Measurements from ENCODE around the gene GAS5.

DNA sequence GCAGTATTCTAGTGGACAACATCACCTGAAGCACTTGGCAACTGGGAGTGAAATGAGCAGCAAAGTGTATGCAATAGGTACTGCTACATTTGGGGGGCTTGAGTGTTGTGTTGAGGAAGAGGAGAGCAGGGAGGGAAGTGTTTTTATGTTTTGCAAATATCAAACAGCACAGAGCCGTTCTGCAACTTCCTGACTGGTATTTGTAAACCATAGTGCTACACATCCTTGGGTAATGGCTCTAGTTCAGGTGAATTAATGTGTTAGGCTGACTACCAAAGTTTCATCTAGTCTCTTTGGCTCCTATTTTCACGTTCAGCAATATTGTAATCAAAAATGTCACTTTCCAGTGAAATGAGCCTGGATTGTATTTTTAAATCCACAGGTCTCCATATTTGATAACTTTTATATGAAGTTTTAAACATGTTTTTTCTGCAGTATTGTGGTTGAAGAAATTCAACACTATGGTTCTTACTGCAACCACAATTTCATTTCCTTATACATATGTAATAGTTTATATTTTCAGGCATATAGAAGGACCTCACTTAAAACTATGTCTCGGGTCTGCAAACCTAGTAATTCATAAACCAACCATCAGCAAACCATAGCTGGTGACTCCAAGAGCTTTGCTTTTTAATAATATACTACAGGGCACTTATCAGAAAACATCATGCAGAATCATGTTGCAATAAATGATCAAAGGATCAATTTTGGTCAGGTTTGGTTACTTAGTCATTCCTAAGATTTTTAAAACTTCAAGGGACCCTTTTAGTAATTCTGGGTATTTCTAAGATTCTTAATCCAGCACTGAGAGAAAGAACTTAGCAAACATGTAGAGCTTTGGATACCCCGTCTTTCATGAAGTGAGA, 19.2 kb upstream of the GAS5 start:
- TF ChIP-seq TAF1 (IDR thresholded peaks at IDR 0.05; ENCODE audit: borderline replicate concordance, low read depth, low read length) (no peak), POLR2A (IDR thresholded peaks at IDR 0.05; ENCODE audit: low read depth, low read length) (no peak), NFYA (IDR thresholded peaks at IDR 0.05; ENCODE audit: borderline replicate concordance, low read depth, low read length) (no peak)
- TF ChIP-seq, protein P1, sequence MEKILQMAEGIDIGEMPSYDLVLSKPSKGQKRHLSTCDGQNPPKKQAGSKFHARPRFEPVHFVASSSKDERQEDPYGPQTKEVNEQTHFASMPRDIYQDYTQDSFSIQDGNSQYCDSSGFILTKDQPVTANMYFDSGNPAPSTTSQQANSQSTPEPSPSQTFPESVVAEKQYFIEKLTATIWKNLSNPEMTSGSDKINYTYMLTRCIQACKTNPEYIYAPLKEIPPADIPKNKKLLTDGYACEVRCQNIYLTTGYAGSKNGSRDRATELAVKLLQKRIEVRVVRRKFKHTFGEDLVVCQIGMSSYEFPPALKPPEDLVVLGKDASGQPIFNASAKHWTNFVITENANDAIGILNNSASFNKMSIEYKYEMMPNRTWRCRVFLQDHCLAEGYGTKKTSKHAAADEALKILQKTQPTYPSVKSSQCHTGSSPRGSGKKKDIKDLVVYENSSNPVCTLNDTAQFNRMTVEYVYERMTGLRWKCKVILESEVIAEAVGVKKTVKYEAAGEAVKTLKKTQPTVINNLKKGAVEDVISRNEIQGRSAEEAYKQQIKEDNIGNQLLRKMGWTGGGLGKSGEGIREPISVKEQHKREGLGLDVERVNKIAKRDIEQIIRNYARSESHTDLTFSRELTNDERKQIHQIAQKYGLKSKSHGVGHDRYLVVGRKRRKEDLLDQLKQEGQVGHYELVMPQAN (conservative IDR thresholded peaks at IDR 0.05), result no peak
- TF ChIP-seq, protein P2, sequence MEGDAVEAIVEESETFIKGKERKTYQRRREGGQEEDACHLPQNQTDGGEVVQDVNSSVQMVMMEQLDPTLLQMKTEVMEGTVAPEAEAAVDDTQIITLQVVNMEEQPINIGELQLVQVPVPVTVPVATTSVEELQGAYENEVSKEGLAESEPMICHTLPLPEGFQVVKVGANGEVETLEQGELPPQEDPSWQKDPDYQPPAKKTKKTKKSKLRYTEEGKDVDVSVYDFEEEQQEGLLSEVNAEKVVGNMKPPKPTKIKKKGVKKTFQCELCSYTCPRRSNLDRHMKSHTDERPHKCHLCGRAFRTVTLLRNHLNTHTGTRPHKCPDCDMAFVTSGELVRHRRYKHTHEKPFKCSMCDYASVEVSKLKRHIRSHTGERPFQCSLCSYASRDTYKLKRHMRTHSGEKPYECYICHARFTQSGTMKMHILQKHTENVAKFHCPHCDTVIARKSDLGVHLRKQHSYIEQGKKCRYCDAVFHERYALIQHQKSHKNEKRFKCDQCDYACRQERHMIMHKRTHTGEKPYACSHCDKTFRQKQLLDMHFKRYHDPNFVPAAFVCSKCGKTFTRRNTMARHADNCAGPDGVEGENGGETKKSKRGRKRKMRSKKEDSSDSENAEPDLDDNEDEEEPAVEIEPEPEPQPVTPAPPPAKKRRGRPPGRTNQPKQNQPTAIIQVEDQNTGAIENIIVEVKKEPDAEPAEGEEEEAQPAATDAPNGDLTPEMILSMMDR (IDR thresholded peaks at IDR 0.05 in 2 of 3, conservative IDR thresholded peaks at IDR 0.05 in 1 of 3; ENCODE audit: control insufficient read depth in 2 of 3, extremely low read depth in 1 of 3, insufficient read depth in 1 of 3, low read depth in 3 of 3, low read length in 3 of 3), result no peak

Measured in GM12878 (cell line).